ENCODE data around the gene TRIM14. TPM values are rescaled to one million over a fixed set of nuclear protein-coding genes. Genes with fewer than 3 reads are reported as not detected.
"Not testable (repeated sequence)": the region's sequence is repeated elsewhere in the genome, so short reads cannot be mapped to it uniquely, and the experiment has no call there.

The TRIM14 gene
- total RNA-seq, 6 experiments from 2014 or later: 22.6 to 34.6 (median 27.3) TPM

- Histone ChIP-seq H3K4me1 (peaks cover 0 to 2% (median under 1%) of the 10 kb centered on the region in 4 donors), H3K27me3 (no peaks in the 10 kb centered on the region), H3K9me3 (no peaks in the 10 kb centered on the region), H3K27ac (no peak overlapping the region), H3K36me3 (peaks cover 0 to 7% (median 3%) of the 10 kb centered on the region in 4 donors), H3K4me3 (no peak overlapping the region)
- intact Hi-C loops (cut with DNase I): no loop called here
- DNase-seq: peak in 1 of 3 donors; percentile 30
- WGBS (ENCODE audit: insufficient coverage, low coverage, low lambda C conversion rate, missing lambda C conversion rate): 94% methylated on average over 13 of the region's 17 CpGs
- ATAC-seq: no peak
- no peak for TF ChIP-seq POLR2A (IDR thresholded peaks at IDR 0.05)
- TF ChIP-seq CTCF (IDR thresholded peaks at IDR 0.05): no peak
Observed at GRCh38 chr9:98091735-98092612, 27.0 kb downstream of the TRIM14 start.

- DNase-seq: peak in 1 of 3 donors; percentile 14
- H3K4me3 ChIP-seq; H3K27me3 ChIP-seq; H3K27ac ChIP-seq; H3K4me1 ChIP-seq; H3K9me3 ChIP-seq; ATAC-seq; intact Hi-C loops (cut with DNase I); H3K36me3 ChIP-seq: not testable (repeated sequence)
- 100% methylated on average over 3 of the region's 3 CpGs for WGBS (ENCODE audit: insufficient coverage, low coverage, low lambda C conversion rate, missing lambda C conversion rate)
Observed at GRCh38 chr9:98090674-98091073, 28.3 kb downstream of the TRIM14 start.

DNA sequence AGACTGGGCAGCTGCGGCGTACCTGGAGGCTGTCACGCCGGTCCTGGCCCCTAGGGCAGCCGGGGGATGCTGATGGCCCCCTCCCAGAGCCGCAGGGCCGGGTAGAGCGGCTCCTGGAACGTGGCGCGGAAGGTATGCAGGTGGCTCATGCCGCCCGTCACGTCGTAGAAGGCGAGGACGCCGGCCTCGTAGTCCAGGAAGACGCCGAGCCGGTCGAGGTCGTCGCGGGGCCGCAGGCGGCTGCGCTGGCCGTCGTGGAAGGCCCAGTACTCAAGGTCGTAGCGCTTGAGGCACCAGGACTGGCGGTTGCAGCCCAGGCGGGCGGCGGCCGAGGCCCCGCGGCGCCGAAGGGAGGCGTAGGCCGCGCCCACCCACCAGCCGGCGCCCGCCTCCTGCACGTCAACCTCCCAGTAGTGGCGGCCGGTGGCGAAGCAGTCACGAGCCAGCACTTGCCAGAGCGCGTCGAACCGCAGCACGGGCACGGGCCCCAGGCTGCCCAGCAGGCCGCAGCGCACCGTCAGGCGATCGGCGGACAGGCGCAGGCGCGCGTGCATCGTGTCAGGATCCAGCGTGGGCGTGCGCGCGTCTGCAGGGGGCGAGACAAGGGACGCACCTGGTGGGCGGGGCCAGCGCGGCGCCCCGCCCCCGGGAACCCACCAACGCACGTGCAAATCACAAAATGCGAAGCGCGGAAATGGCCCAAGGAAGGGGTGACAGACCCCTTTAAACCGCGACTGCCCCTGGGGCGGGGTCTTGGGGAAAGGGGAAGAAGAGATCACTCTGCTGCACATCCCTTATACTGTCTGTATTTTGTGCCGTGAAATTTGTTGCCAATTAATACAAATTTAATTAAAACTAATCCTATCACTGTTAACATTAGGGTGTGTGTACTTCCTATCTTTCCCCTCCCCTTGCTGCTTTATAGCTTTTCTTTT lies 31.3 kb downstream of the TRIM14 start:
- ATAC-seq (peak in 2 of 4 donors; percentile 15 to 39), DNase-seq (peak in 1 of 3 donors; percentile 29)
- intact Hi-C loops (cut with DNase I): no loop called here
- 70% methylated on average over 19 of the region's 92 CpGs for WGBS (ENCODE audit: insufficient coverage, low coverage, low lambda C conversion rate, missing lambda C conversion rate)
- TF ChIP-seq POLR2A (IDR thresholded peaks at IDR 0.05) (no peak), CTCF (IDR thresholded peaks at IDR 0.05) (no peak)
- H3K36me3 ChIP-seq: no peaks in the 10 kb centered on the region
- peak overlapping the region in 1 of 3 donors; percentile 15 for H3K4me3 ChIP-seq
- no peaks in the 10 kb centered on the region for H3K9me3 ChIP-seq
- peaks cover 0 to 13% (median 5%) of the 10 kb centered on the region in 4 donors for H3K4me1 ChIP-seq
- H3K27me3 ChIP-seq: no peaks in the 10 kb centered on the region
- H3K27ac ChIP-seq: no peak overlapping the region

- Histone ChIP-seq H3K9me3 (no peaks in the 10 kb centered on the region), H3K27ac (no peak overlapping the region), H3K4me1 (peaks cover 0 to 25% (median 11%) of the 10 kb centered on the region in 4 donors), H3K4me3 (no peak overlapping the region), H3K27me3 (no peaks in the 10 kb centered on the region), H3K36me3 (peaks cover 0 to 5% (median 0%) of the 10 kb centered on the region in 4 donors)
- 98% methylated on average over 4 of the region's 4 CpGs for WGBS (ENCODE audit: insufficient coverage, low coverage, low lambda C conversion rate, missing lambda C conversion rate)
- ATAC-seq: no peak
- DNase-seq: no peak
- TF ChIP-seq POLR2A (IDR thresholded peaks at IDR 0.05) (no peak), CTCF (IDR thresholded peaks at IDR 0.05) (no peak)
- intact Hi-C loops (cut with DNase I): no loop called here
Observed at GRCh38 chr9:98086461-98086860, 32.6 kb downstream of the TRIM14 start.

Measured in right lobe of liver (tissue), 6 donors.